ENCODE results near the gene PUM2.

The PUM2 gene

GRCh38 chr2:20231598-20232026, 119.0 kb downstream of the PUM2 start:
- Mint-ChIP-seq H3K27ac (no peak overlapping the region), H3K4me3 (no peak overlapping the region), H3K9me3 (no peaks in the 10 kb centered on the region), H3K27me3 (peaks cover 23% of the 10 kb centered on the region), H3K36me3 (peaks cover 4% of the 10 kb centered on the region), H3K4me1 (no peaks in the 10 kb centered on the region)
- no peak for DNase-seq (ENCODE audit: low spot score in 2 of 2)
- no peak for ATAC-seq (ENCODE audit: low read depth)

GRCh38 chr2:20231159-20231558, 119.5 kb downstream of the PUM2 start:
- Mint-ChIP-seq H3K4me3 (no peak overlapping the region), H3K4me1 (no peaks in the 10 kb centered on the region), H3K9me3 (no peaks in the 10 kb centered on the region), H3K27me3 (peaks cover 20% of the 10 kb centered on the region), H3K27ac (no peak overlapping the region), H3K36me3 (peaks cover 4% of the 10 kb centered on the region)
- ATAC-seq (ENCODE audit: low read depth) (no peak), DNase-seq (ENCODE audit: low spot score in 2 of 2) (no peak)

GRCh38 chr2:20230114-20230425, 120.6 kb downstream of the PUM2 start:
- Mint-ChIP-seq H3K27me3 (peaks cover 22% of the 10 kb centered on the region), H3K4me3 (no peak overlapping the region), H3K27ac (no peak overlapping the region), H3K36me3 (peaks cover 4% of the 10 kb centered on the region), H3K4me1 (no peaks in the 10 kb centered on the region), H3K9me3 (no peaks in the 10 kb centered on the region)
- DNase-seq (ENCODE audit: low spot score in 2 of 2) (no peak), ATAC-seq (ENCODE audit: low read depth) (no peak)

- ATAC-seq (ENCODE audit: low read depth), result no peak
- DNase-seq (ENCODE audit: low spot score in 2 of 2), result no peak
Observed at GRCh38 chr2:20229322-20230113, 121.1 kb downstream of the PUM2 start.

GRCh38 chr2:20227894-20228505, 122.6 kb downstream of the PUM2 start:
- peaks cover 20% of the 10 kb centered on the region for H3K27me3 Mint-ChIP-seq
- no peaks in the 10 kb centered on the region for H3K9me3 Mint-ChIP-seq
- no peak overlapping the region for H3K4me3 Mint-ChIP-seq
- no peak overlapping the region for H3K27ac Mint-ChIP-seq
- ATAC-seq (ENCODE audit: low read depth) (no peak), DNase-seq (ENCODE audit: low spot score in 2 of 2) (no peak)
- peaks cover 4% of the 10 kb centered on the region for H3K36me3 Mint-ChIP-seq
- peaks cover 1% of the 10 kb centered on the region for H3K4me1 Mint-ChIP-seq

More at GRCh38 chr2:20229322-20230113, 121.1 kb downstream of the PUM2 start:
- Mint-ChIP-seq H3K4me3 (no peak overlapping the region), H3K4me1 (no peaks in the 10 kb centered on the region), H3K9me3 (no peaks in the 10 kb centered on the region), H3K27ac (no peak overlapping the region), H3K27me3 (peaks cover 22% of the 10 kb centered on the region), H3K36me3 (peaks cover 4% of the 10 kb centered on the region)

- H3K36me3 Mint-ChIP-seq, result peaks cover 4% of the 10 kb centered on the region
- H3K27ac Mint-ChIP-seq, result no peak overlapping the region
- DNase-seq (ENCODE audit: low spot score in 2 of 2) (no peak), ATAC-seq (ENCODE audit: low read depth) (no peak)
- peak overlapping the region; percentile 46 for H3K4me3 Mint-ChIP-seq
- peaks cover 20% of the 10 kb centered on the region for H3K27me3 Mint-ChIP-seq
- H3K4me1 Mint-ChIP-seq, result peaks cover 3% of the 10 kb centered on the region
- no peaks in the 10 kb centered on the region for H3K9me3 Mint-ChIP-seq
Observed at GRCh38 chr2:20226152-20226545, 124.5 kb downstream of the PUM2 start.

GRCh38 chr2:20225294-20226151, 125.1 kb downstream of the PUM2 start:
- Mint-ChIP-seq H3K9me3 (no peaks in the 10 kb centered on the region), H3K27me3 (peaks cover 18% of the 10 kb centered on the region), H3K4me1 (peaks cover 3% of the 10 kb centered on the region), H3K4me3 (peak overlapping the region; percentile 76), H3K36me3 (peaks cover 4% of the 10 kb centered on the region), H3K27ac (no peak overlapping the region)
- DNase-seq (ENCODE audit: low spot score in 2 of 2) (peak in 1 of 2 donors; percentile 25), ATAC-seq (ENCODE audit: low read depth) (peak; percentile 79)

- H3K27me3 Mint-ChIP-seq, result peaks cover 21% of the 10 kb centered on the region
- ATAC-seq (ENCODE audit: low read depth), result peak; percentile 24
Observed at GRCh38 chr2:20224716-20225293, 125.8 kb downstream of the PUM2 start, which contains the start of gene SDC1. Gene SDC1, minus strand, starts transcription at chr2:20225130. Its CDS starts 263 bp downstream, at chr2:20224867.

GRCh38 chr2:20224164-20224715, 126.4 kb downstream of the PUM2 start:
- DNase-seq (ENCODE audit: low spot score in 2 of 2), result no peak
- no peak overlapping the region for H3K4me3 Mint-ChIP-seq
- no peaks in the 10 kb centered on the region for H3K36me3 Mint-ChIP-seq
- H3K27ac Mint-ChIP-seq, result no peak overlapping the region
- no peaks in the 10 kb centered on the region for H3K9me3 Mint-ChIP-seq
- H3K27me3 Mint-ChIP-seq, result peaks cover 16% of the 10 kb centered on the region
- peaks cover 3% of the 10 kb centered on the region for H3K4me1 Mint-ChIP-seq
- ATAC-seq (ENCODE audit: low read depth), result peak; percentile 12

More at GRCh38 chr2:20224716-20225293, 125.8 kb downstream of the PUM2 start, which contains the start of gene SDC1:
- H3K36me3 Mint-ChIP-seq, result peaks cover 4% of the 10 kb centered on the region
- peaks cover 3% of the 10 kb centered on the region for H3K4me1 Mint-ChIP-seq
- no peaks in the 10 kb centered on the region for H3K9me3 Mint-ChIP-seq
- no peak for DNase-seq (ENCODE audit: low spot score in 2 of 2)
- no peak within 1 kb of the TSS for H3K27ac Mint-ChIP-seq
- H3K4me3 Mint-ChIP-seq, result peak within 1 kb of the TSS; percentile 76

- Mint-ChIP-seq H3K9me3 (no peaks in the 10 kb centered on the region), H3K4me3 (peak overlapping the region; percentile 49), H3K27me3 (peaks cover 19% of the 10 kb centered on the region), H3K27ac (no peak overlapping the region), H3K36me3 (peaks cover under 1% of the 10 kb centered on the region), H3K4me1 (peaks cover 4% of the 10 kb centered on the region)
- DNase-seq (ENCODE audit: low spot score in 2 of 2) (no peak), ATAC-seq (ENCODE audit: low read depth) (peak; percentile 8)
Observed at GRCh38 chr2:20223407-20224163, 127.1 kb downstream of the PUM2 start.

GRCh38 chr2:20222769-20223406, 127.8 kb downstream of the PUM2 start:
- DNase-seq (ENCODE audit: low spot score in 2 of 2) (no peak), ATAC-seq (ENCODE audit: low read depth) (no peak)
- H3K4me1 Mint-ChIP-seq, result peaks cover 6% of the 10 kb centered on the region
- H3K27me3 Mint-ChIP-seq, result peaks cover 21% of the 10 kb centered on the region
- no peak overlapping the region for H3K27ac Mint-ChIP-seq
- H3K4me3 Mint-ChIP-seq, result peak overlapping the region; percentile 49
- H3K9me3 Mint-ChIP-seq, result no peaks in the 10 kb centered on the region
- H3K36me3 Mint-ChIP-seq, result peaks cover 2% of the 10 kb centered on the region

GRCh38 chr2:20222014-20222768, 128.5 kb downstream of the PUM2 start:
- peaks cover 16% of the 10 kb centered on the region for H3K27me3 Mint-ChIP-seq
- DNase-seq (ENCODE audit: low spot score in 2 of 2) (no peak), ATAC-seq (ENCODE audit: low read depth) (no peak)
- no peaks in the 10 kb centered on the region for H3K9me3 Mint-ChIP-seq
- peaks cover 2% of the 10 kb centered on the region for H3K36me3 Mint-ChIP-seq
- H3K27ac Mint-ChIP-seq, result no peak overlapping the region
- H3K4me1 Mint-ChIP-seq, result peaks cover 6% of the 10 kb centered on the region
- peak overlapping the region; percentile 3 for H3K4me3 Mint-ChIP-seq

All from memory B cell (primary cell).